ENCODE measurements around the gene DHX9. TPM values are rescaled to one million over a fixed set of nuclear protein-coding genes. Genes with fewer than 3 reads are reported as not detected.
A peak's percentile ranks its signal among the peaks of the same experiment; 100 is the strongest.

Gene DHX9
- total and polyA plus RNA-seq, 4 experiments from 2014 or later, result 100 to 222 (median 165) TPM

GRCh38 chr1:182823220-182823619, 15.9 kb upstream of the DHX9 start:
- H3K27ac ChIP-seq (ENCODE audit: low read depth, low read length), result no peak overlapping the region
- H3K4me1 ChIP-seq (ENCODE audit: insufficient read depth, low read length), result no peaks in the 10 kb centered on the region
- ChIA-PET CTCF (ENCODE audit: partially characterized antibody) (no interaction called here), POLR2A (ENCODE audit: partially characterized antibody) (no interaction called here)
- DNase-seq, result no peak
- Mint-ChIP-seq H3K36me3 (peaks cover 13 to 38% of the 10 kb centered on the region in 2 donors), H3K9me3 (no peaks in the 10 kb centered on the region), H3K4me1 (no peaks in the 10 kb centered on the region), H3K27ac (no peak overlapping the region), H3K4me3 (no peak overlapping the region), H3K27me3 (no peaks in the 10 kb centered on the region)
- H3K4me3 ChIP-seq (ENCODE audit: low read length in 2 of 2), result no peak overlapping the region
- no peaks in the 10 kb centered on the region for H3K27me3 ChIP-seq (ENCODE audit: insufficient read depth, low read length)
- H3K9me3 ChIP-seq (ENCODE audit: control insufficient read depth in 1 of 2, low read length in 2 of 2), result no peaks in the 10 kb centered on the region
- intact Hi-C loops (cut with micrococcal nuclease), result no loop called here
- H3K36me3 ChIP-seq (ENCODE audit: insufficient read depth, low read length), result no peaks in the 10 kb centered on the region

GRCh38 chr1:182826892-182827291, 12.3 kb upstream of the DHX9 start:
- intact Hi-C loops (cut with micrococcal nuclease), result loop anchor here (1.0 kb wide), 1 partner anchor 36 kb away; no protein-coding TSS in a partner anchor
- Histone ChIP-seq H3K27me3 (ENCODE audit: insufficient read depth, low read length) (no peaks in the 10 kb centered on the region), H3K4me3 (ENCODE audit: low read length in 2 of 2) (no peak overlapping the region), H3K9me3 (ENCODE audit: control insufficient read depth in 1 of 2, low read length in 2 of 2) (no peaks in the 10 kb centered on the region), H3K36me3 (ENCODE audit: insufficient read depth, low read length) (no peaks in the 10 kb centered on the region), H3K4me1 (ENCODE audit: insufficient read depth, low read length) (no peaks in the 10 kb centered on the region), H3K27ac (ENCODE audit: low read depth, low read length) (no peak overlapping the region)
- no peaks in the 10 kb centered on the region for H3K27me3 Mint-ChIP-seq
- peaks cover 0 to 28% of the 10 kb centered on the region in 2 donors for H3K36me3 Mint-ChIP-seq
- no peaks in the 10 kb centered on the region for H3K9me3 Mint-ChIP-seq
- POLR2A ChIA-PET (ENCODE audit: partially characterized antibody), result no interaction called here
- CTCF ChIA-PET (ENCODE audit: partially characterized antibody), result no interaction called here
- H3K4me3 Mint-ChIP-seq, result no peak overlapping the region
- no peaks in the 10 kb centered on the region for H3K4me1 Mint-ChIP-seq
- no peak overlapping the region for H3K27ac Mint-ChIP-seq
- no peak for DNase-seq

GRCh38 chr1:182829285-182829932, 9.7 kb upstream of the DHX9 start:
- CTCF ChIA-PET (ENCODE audit: partially characterized antibody), result no interaction called here
- Mint-ChIP-seq H3K27ac (no peak overlapping the region), H3K4me1 (no peaks in the 10 kb centered on the region), H3K27me3 (no peaks in the 10 kb centered on the region), H3K4me3 (no peak overlapping the region), H3K36me3 (peaks cover 0 to 21% of the 10 kb centered on the region in 2 donors), H3K9me3 (no peaks in the 10 kb centered on the region)
- Histone ChIP-seq H3K9me3 (ENCODE audit: control insufficient read depth in 1 of 2, low read length in 2 of 2) (no peaks in the 10 kb centered on the region), H3K27me3 (ENCODE audit: insufficient read depth, low read length) (no peaks in the 10 kb centered on the region), H3K4me1 (ENCODE audit: insufficient read depth, low read length) (no peaks in the 10 kb centered on the region), H3K36me3 (ENCODE audit: insufficient read depth, low read length) (no peaks in the 10 kb centered on the region), H3K4me3 (ENCODE audit: low read length in 2 of 2) (no peak overlapping the region), H3K27ac (ENCODE audit: low read depth, low read length) (no peak overlapping the region)
- intact Hi-C loops (cut with micrococcal nuclease), result no loop called here
- POLR2A ChIA-PET (ENCODE audit: partially characterized antibody), result no interaction called here
- DNase-seq, result no peak

- no peak for DNase-seq
- H3K4me3 Mint-ChIP-seq, result no peak overlapping the region
- CTCF ChIA-PET (ENCODE audit: partially characterized antibody), result no interaction called here
- POLR2A ChIA-PET (ENCODE audit: partially characterized antibody), result no interaction called here
- no peaks in the 10 kb centered on the region for H3K36me3 ChIP-seq (ENCODE audit: insufficient read depth, low read length)
- no peak overlapping the region for H3K27ac ChIP-seq (ENCODE audit: low read depth, low read length)
- H3K27ac Mint-ChIP-seq, result no peak overlapping the region
- intact Hi-C loops (cut with micrococcal nuclease), result no loop called here
- peaks cover 0 to 12% of the 10 kb centered on the region in 2 donors for H3K36me3 Mint-ChIP-seq
- no peaks in the 10 kb centered on the region for H3K9me3 ChIP-seq (ENCODE audit: control insufficient read depth in 1 of 2, low read length in 2 of 2)
- H3K4me1 ChIP-seq (ENCODE audit: insufficient read depth, low read length), result no peaks in the 10 kb centered on the region
- H3K9me3 Mint-ChIP-seq, result no peaks in the 10 kb centered on the region
- no peaks in the 10 kb centered on the region for H3K27me3 ChIP-seq (ENCODE audit: insufficient read depth, low read length)
- H3K27me3 Mint-ChIP-seq, result no peaks in the 10 kb centered on the region
- no peak overlapping the region for H3K4me3 ChIP-seq (ENCODE audit: low read length in 2 of 2)
- H3K4me1 Mint-ChIP-seq, result peaks cover 0 to 2% (median 0%) of the 10 kb centered on the region in 4 donors
Observed at GRCh38 chr1:182833271-182833670, 5.9 kb upstream of the DHX9 start.

- Mint-ChIP-seq H3K27me3 (no peaks in the 10 kb centered on the region), H3K27ac (no peak overlapping the region), H3K9me3 (peaks cover 0 to 2% (median 0%) of the 10 kb centered on the region in 8 donors), H3K4me3 (no peak overlapping the region), H3K36me3 (peaks cover 5 to 6% of the 10 kb centered on the region in 2 donors), H3K4me1 (peaks cover 2 to 8% (median 5%) of the 10 kb centered on the region in 4 donors)
- Histone ChIP-seq H3K36me3 (ENCODE audit: insufficient read depth, low read length) (no peaks in the 10 kb centered on the region), H3K27me3 (ENCODE audit: insufficient read depth, low read length) (no peaks in the 10 kb centered on the region), H3K4me3 (ENCODE audit: low read length in 2 of 2) (no peak overlapping the region), H3K9me3 (ENCODE audit: control insufficient read depth in 1 of 2, low read length in 2 of 2) (no peaks in the 10 kb centered on the region), H3K4me1 (ENCODE audit: insufficient read depth, low read length) (no peaks in the 10 kb centered on the region), H3K27ac (ENCODE audit: low read depth, low read length) (no peak overlapping the region)
- POLR2A ChIA-PET (ENCODE audit: partially characterized antibody), result interaction anchor here (1.0 kb wide), 1 partner anchor 45 kb away, joined by 5 read pairs; the partner anchor contains the start of gene NPL
- intact Hi-C loops (cut with micrococcal nuclease), result no loop called here
- DNase-seq, result no peak
- CTCF ChIA-PET (ENCODE audit: partially characterized antibody), result no interaction called here
Observed at GRCh38 chr1:182834326-182834725, 4.8 kb upstream of the DHX9 start.

GRCh38 chr1:182835806-182836205, 3.3 kb upstream of the DHX9 start:
- no peaks in the 10 kb centered on the region for H3K36me3 ChIP-seq (ENCODE audit: insufficient read depth, low read length)
- DNase-seq, result no peak
- ChIA-PET CTCF (ENCODE audit: partially characterized antibody) (interaction anchor here (0.6 kb wide), 1 partner anchor 236 kb away, joined by 5 read pairs; no protein-coding TSS in a partner anchor), POLR2A (ENCODE audit: partially characterized antibody) (no interaction called here)
- Mint-ChIP-seq H3K9me3 (peaks cover 0 to 2% (median 0%) of the 10 kb centered on the region in 8 donors), H3K27me3 (no peaks in the 10 kb centered on the region), H3K36me3 (peaks cover 3 to 15% of the 10 kb centered on the region in 2 donors), H3K4me3 (no peak overlapping the region), H3K4me1 (peaks cover 8 to 21% (median 13%) of the 10 kb centered on the region in 4 donors), H3K27ac (no peak overlapping the region)
- H3K27ac ChIP-seq (ENCODE audit: low read depth, low read length), result no peak overlapping the region
- intact Hi-C loops (cut with micrococcal nuclease), result loop anchor here (5.0 kb wide), 2 partner anchors 36 to 219 kb away; no protein-coding TSS in a partner anchor
- no peaks in the 10 kb centered on the region for H3K9me3 ChIP-seq (ENCODE audit: control insufficient read depth in 1 of 2, low read length in 2 of 2)
- no peak overlapping the region for H3K4me3 ChIP-seq (ENCODE audit: low read length in 2 of 2)
- peaks cover 4% of the 10 kb centered on the region for H3K4me1 ChIP-seq (ENCODE audit: insufficient read depth, low read length)
- no peaks in the 10 kb centered on the region for H3K27me3 ChIP-seq (ENCODE audit: insufficient read depth, low read length)

GRCh38 chr1:182841368-182841988, 2.3 kb downstream of the DHX9 start:
- Mint-ChIP-seq H3K27ac (peak overlapping the region; percentile 89 to 100 (median 97)), H3K36me3 (peaks cover 30 to 57% of the 10 kb centered on the region in 2 donors), H3K9me3 (peaks cover 0 to 2% (median 0%) of the 10 kb centered on the region in 8 donors), H3K27me3 (no peaks in the 10 kb centered on the region), H3K4me1 (peaks cover 44 to 77% (median 57%) of the 10 kb centered on the region in 4 donors), H3K4me3 (peak overlapping the region; percentile 88 to 99 (median 96))
- peak overlapping the region in 1 of 2 donors; percentile 69 for H3K4me3 ChIP-seq (ENCODE audit: low read length in 2 of 2)
- peaks cover 54% of the 10 kb centered on the region for H3K4me1 ChIP-seq (ENCODE audit: insufficient read depth, low read length)
- DNase-seq, result peak in 1 of 5 donors; percentile 13
- ChIA-PET POLR2A (ENCODE audit: partially characterized antibody) (interaction anchor here (0.6 to 1.4 kb wide), 2 partner anchors 11 to 237 kb away, joined by 3 read pairs; no protein-coding TSS in a partner anchor), CTCF (ENCODE audit: partially characterized antibody) (interaction anchor here (1.0 kb wide), 1 partner anchor 59 kb away, joined by 4 read pairs; no protein-coding TSS in a partner anchor)
- H3K27me3 ChIP-seq (ENCODE audit: insufficient read depth, low read length), result no peaks in the 10 kb centered on the region
- H3K9me3 ChIP-seq (ENCODE audit: control insufficient read depth in 1 of 2, low read length in 2 of 2), result no peaks in the 10 kb centered on the region
- peaks cover 26% of the 10 kb centered on the region for H3K36me3 ChIP-seq (ENCODE audit: insufficient read depth, low read length)
- intact Hi-C loops (cut with micrococcal nuclease), result loop anchor here (5.0 to 10.0 kb wide), 2 partner anchors 53 to 699 kb away; no protein-coding TSS in a partner anchor
- peak overlapping the region; percentile 81 for H3K27ac ChIP-seq (ENCODE audit: low read depth, low read length)

Data from CD4-positive, alpha-beta memory T cell (primary cell).